Endometrial microvascular endothelial cells (primary cell): ENCODE data around the gene KCNK1. TPM values are rescaled to one million over a fixed set of nuclear protein-coding genes. Genes with fewer than 3 reads are reported as not detected.

Experiments
- in situ Hi-C: cut with HindIII; loops from 2 replicates; pipeline ENCODE4 v1.10.0; 2017; ENCODE audit warnings: low sequenced_read_pairs, low pct_unique_long_range_greater_than_20kb; ENCODE audit errors: inconsistent ontology term
- total RNA-seq: library from RNA; depleted of rRNA; stranded (reverse); fragments of >200 nt; gene quantifications from one replicate; pipeline ENCODE4 v1.2.3, GENCODE V29; 2015; ENCODE audit errors: inconsistent ontology term

The KCNK1 gene
- total RNA-seq = not detected

DNA sequence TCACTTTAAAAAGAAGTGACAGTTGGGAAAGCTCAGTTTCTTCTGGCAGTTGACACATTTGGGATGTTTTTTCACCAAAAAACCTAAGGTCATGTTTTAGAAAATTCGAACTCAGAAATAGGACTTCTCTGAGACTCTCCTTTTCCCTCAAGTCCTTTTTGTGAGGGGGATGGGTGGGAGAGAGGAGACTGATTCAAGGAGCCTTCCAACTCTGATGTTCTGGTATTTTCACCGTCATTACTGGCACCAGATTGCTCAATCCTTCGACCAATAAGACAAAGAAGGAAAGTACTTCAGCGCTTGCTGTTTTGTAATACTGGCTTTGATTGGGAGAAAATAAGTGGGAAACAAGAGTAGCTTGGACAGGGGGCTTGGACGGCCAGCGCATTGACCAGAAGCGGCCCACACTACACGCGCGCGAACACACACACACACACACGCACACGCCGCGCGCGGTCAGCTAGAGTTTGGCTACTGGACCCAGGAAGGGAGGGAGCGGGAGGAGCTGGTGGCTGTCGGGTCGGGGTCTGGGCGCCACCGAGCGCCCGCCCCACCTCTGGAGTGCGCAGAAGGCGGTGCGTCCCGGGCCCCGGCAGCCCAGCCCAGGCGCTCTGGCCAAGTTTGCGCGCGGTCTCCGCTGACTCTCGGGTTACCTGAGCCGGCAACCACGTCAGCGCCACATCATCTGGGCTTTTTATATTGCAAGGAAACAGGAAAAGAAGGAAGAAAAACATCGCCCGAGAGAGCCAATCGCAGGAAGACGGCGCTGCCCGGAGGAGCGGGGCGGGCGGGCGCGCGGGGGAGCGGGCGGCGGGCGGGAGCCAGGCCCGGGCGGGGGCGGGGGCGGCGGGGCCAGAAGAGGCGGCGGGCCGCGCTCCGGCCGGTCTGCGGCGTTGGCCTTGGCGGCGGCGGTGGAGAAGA lies at the start of gene KCNK1:
KCNK1 (plus strand) TSS at position 855 of the 921 bp plus-strand sequence; CDS start at position 921, 66 bp downstream.
- in situ Hi-C loops = no loop called here

DNA sequence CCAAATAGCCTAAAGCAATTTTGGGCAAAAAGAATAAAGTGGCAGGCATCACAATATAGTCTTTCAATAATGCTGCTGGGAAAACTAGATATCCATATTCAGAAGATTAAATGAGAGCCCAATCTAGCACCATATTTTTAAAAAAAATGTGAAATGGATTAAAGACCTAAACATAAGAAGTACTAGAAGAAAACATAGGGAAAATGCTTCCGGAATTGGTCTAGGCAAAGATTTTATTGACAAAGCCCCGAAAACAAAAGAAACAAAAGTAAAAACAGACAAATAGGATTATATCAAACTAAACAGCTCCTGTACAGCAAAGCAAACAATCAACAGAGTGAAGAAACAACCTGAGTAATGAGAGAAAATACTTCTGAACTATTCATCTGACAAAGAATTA lies 48.6 kb upstream of the KCNK1 start:
- in situ Hi-C loops = no loop called here

DNA sequence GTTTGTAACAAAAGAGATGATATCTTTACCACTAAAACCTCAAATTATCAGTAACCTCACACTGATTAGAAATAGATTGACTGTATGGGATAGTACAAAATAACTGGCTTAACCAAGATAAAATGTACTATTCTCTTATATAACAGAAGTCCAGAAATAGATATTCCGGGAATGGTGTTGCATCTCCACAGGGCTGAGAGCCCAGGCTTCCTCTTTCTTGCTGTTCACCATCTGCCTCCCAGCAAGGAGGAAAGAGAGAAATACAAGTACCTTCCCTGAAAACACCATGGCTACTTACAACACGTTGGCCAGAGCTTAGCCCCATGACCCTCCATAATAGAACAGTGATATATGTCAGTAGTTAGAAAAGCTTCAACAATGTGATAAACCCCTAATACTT lies 47.0 kb upstream of the KCNK1 start:
- in situ Hi-C loops = no loop called here

DNA sequence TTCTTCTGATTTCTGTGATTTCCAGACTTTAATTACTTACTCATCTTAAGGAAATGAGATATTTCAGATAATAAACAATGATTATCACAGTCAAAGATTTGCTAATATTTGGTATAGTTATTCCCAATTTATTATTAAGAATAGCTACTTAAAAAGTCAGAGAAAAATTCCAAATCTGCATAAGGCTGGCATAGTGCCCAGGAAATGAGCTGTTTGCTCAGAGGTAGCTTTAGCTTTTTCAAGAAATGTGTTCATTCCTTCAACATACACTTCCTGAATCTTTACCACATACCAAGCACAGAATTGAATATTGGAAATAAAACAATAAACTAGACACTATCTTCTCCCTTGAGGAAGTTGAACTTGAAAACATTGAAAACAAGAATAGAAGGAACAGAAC lies 44.3 kb upstream of the KCNK1 start:
- in situ Hi-C loops = no loop called here

DNA sequence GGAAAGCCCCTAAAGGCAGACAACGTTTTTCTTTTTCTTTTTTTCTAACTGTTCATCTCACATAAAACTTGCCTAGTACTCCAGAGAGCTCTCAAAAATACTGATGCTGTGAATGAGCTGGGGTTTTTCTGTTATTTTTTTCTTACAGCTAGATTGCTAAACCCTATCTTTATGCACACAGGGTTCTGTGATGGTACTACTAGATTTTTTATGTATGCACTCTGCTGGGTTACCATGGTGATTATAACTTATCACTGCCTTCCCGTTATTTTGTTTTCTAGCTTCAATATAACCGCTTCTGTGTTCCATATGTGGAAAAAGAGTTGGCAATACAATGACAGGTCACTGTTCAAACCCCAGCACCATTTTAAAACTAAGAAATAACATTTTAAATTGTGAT lies 43.7 kb upstream of the KCNK1 start:
- in situ Hi-C loops = no loop called here

DNA sequence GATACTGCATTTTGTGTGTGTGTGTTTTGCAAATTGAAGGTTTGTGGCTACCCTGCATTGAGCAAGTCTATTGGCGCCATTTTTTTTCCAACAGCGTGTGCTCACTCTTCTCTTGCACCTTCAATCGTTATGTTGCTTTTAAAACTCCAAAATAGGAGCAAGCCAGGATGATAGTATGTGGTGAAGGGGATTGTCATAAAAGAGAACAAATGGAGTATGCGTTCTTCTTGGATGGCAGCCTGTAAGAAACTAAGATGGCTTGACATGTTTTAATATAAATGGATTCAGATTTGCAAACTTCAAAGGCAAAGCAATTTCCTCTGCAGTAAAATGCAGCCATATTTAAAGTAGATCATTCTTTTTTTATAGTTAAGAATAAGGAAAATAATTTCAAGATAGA lies 43.2 kb upstream of the KCNK1 start:
- in situ Hi-C loops = no loop called here

DNA sequence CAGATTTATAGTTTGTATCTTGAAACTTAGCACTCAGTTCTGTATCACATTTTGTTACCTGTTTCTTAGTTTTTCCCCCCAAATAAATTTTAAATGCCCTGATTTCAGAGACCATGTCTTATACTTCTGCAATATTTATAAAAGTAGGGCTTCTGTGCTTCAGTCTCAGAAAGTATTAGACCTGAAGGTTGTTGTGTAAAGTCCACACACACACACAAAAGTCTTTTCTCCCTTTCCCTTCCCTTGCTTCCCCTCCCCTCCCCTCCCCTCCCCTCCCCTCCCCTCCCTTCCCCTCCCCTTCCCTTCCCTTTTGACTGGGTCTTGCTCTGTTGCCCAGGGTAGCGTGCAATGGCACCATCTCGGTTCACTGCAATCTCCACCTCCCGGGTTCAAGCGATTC lies 41.0 kb upstream of the KCNK1 start:
- in situ Hi-C loops = no loop called here

DNA sequence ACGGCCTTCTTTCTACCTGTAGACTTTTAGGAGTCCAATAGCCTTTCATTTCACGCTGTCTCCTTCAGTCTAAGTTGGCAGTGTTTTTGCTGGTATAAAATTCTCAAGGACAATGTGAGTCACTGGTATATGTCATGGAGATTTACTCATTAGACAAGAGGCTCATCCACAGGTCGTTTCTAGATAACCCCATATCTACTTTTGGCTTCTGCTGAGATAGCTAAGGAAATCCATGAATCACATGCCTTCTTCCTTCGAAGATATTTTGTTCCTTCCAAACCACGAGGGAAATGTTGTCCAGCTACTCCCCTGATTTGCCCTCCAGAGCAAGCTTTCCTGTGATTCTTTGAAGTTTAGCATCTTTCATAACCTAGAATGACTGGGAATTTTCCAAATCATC lies 38.5 kb upstream of the KCNK1 start:
- in situ Hi-C loops = no loop called here

DNA sequence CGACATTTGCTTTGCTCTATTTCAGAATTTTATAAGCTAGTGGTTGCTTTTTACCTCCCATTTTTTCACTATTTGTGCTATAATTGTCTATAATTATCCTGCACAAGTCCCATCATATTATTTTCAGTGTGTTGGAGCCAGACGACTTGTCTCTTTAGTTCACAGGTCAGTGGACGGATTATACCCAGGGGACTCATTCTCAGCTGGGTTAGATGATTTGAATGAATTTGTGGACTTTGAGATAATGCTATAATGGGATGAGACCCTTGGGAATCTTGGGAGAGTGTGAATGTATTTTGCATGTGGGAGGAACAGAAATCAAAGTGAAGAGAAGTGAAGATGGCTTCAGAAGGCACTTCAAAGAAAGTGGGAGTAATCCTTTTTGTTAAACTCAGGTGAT lies 31.5 kb upstream of the KCNK1 start:
- in situ Hi-C loops = no loop called here

DNA sequence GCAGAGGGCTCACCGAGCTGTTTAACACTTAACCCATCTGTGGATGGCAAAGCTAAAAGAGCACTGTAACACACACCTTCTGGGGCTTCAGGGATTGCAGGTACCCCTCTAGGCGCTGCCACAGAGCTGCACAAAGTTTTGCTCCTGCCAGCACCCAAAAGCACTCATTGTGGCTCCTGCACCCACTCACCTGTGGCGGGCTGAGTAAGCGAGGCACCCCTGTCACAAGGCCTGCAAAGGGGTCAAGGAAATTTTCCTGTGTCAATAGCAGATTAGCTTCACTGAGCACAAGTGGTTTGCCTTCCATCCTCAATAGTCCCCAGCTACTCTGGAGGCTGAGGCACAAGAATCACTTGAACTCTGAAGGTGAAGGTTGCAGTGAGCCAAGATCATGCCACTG lies 29.5 kb upstream of the KCNK1 start:
- in situ Hi-C loops = no loop called here

DNA sequence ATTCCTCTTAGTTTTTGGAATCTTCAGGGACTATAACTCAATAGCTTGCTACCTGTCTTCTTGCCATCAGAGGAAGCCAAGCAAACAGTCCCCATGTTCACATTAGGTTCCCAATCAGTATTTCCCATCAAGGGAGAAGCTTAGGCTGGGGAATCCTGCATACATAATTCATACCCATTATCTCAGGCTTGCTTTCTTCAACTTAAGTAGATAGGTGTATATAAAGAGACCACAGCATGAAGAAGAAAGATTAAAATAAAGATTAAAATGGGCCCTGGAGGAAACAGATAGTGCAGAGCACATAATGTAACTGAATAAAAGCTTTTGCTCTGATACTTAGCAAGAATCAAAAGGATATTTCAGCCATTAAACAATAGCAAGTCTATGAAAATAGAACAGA lies 29.0 kb upstream of the KCNK1 start:
- in situ Hi-C loops = no loop called here

DNA sequence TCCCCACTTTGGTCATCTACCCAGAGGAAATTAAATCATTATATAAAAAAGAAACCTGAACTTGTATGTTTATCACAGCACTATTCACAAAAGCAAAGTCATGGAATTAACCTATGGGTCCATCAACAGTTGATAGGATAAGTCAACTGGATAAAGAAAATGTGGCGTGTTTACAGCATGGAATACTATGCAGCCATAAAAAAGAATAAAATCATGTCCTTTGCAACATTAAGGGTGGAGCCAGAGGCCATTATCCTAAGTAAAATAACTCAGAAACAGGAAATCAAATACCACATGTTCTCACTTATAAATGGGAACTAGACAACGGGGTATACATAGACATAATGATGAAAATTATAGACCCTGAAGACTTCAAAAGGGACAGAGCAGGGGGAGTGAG lies 27.6 kb upstream of the KCNK1 start:
- in situ Hi-C loops = no loop called here

DNA sequence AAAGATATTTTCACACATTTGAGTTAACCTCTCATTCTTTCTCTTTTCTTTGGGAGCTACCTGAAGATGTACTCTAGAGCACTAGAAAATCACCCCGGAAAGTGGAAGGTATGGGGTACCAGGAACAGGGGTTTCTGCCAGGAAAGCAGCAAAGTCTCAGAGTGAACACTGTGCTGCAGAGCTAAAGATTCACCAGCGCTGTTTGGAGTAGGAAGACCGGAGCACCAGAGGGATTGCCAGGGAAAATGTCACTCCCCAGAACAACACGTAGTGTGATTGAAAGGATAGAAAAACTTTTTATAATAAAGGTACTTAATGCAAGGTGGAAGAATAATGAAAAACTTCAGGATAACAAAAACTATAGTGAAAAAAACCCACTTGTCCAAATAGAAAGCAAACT lies 26.7 kb upstream of the KCNK1 start:
- in situ Hi-C loops = no loop called here

DNA sequence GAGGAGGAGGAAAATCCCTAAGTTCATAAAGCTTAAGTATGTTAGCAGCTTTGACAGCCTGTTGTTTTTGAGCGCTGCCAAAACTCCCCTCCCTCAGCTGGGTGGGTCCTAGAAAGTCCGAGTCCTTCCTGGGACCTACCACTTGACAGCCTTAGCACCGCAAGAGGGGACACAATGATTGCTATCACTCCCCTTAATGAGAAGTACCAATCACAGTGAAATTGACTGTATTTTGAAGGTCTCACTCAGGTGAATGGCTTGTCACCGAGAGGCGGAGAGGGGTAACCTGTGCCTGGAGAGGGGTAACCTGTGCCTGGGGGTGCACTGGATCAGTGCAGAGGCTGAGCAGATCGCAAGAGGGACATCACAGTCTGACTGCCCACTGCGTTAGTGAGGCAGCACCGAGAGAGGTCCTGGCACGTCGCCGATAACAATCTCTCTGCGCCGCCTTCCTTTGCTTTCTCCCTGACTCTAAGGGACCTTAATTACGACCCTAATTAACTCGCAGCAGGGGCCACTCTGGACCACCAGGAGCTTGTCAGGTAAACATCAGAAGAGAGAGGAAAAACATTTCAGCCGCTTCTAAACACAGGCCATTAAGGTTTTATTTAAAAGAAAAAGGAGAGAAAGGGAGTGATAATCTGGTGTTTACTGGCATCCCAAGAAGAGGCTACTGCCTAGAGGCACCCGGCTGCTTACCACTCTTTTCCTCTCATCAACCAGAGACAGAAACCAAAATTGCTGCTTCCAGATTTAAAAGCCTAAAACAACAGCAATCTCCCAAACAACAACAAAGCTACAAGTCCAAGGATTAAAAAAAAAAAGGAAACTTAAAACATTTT lies 25.7 kb upstream of the KCNK1 start:
- in situ Hi-C loops = no loop called here

DNA sequence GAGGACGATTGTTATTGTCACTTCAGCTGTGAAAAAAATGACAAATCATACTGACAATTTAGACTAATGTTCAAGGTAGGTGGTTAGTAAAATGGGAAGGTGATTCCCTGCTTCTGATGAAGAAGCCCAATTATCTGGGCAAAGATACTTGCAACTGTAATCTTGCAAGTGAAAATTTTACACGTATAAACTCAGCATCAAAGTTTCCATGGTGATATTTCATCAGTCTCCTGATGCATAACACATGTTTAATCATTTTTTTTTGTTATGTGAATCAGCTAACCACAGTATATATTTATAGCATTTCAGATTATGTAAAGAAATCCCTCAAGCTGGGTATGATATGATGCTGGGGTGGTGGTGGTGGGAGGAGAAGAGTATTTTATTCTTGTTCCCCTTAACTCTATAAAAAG lies 16.4 kb upstream of the KCNK1 start:
- in situ Hi-C loops = no loop called here

DNA sequence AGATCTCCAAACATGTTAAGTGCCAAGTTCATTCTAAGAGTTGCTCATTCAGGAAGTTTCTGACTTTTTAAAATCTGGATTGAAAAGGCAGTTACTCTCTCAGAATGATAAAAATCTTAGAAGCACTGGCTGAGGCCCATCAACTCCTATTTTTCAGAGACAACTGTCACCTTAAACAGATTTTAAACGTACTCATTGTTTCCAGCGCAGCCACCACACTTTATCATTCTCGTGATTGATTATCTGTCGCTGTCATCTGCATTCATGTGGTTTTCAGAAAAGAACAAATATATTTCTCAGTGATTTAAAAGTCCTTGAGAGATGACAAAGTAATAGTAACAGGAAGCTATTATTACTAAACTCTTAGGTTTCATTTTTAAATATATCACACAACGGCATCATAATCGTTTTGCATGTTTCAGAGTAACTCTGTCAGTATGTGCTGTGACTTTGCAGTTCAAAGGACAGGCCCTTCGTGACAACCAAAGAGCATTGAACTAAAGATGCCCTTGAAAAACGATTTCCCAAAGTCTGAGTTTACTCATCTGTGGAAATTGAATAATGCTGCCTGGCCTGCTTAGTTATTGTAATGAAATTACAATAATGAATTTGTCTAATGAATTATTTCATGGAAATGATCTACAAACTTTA lies 14.9 kb upstream of the KCNK1 start:
- in situ Hi-C loops = no loop called here

DNA sequence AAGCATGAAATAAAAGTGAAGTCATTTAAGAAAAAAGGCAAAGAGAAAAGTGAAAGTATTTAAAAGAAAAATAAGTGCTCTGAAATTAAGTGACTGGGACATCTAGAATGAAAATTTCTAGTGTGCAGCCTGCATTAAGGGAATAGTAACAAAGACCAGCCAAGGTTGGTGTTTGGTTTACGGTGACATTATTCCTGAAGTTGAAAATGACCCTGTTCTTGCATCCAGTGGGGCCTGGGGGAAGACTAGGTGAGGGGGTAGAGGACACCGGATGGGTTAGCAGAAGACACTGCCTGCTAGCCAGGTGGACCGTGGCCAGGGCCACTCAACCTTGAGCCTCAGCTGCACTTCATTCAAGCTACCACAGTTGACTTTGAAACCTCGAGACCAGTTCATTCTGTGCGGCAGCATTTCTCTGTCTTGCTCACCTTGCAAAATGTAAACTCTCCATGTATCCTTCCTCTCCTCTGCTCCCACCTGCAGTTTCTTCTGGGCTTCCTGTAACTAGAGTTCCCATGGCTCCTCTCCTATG lies 14.3 kb upstream of the KCNK1 start:
- in situ Hi-C loops = no loop called here

DNA sequence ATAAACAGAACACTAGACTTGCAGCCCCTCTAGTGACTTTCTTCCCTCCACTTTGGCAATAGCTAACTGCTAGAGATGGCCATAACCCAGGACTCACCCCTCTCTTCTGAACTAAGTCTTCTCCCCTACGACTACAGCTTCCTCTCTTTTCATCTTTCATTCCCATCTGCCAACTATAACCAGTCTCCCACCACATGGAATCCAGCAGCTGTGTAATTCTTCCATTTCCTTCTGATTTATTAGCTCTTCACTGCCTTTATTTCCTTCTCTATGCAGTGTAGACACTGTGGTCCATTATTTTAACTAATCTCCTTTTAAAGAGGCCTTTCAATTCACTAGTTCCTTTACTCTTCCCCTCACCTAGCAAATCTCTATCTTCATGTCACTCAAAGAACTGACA lies 13.4 kb upstream of the KCNK1 start:
- in situ Hi-C loops = no loop called here

DNA sequence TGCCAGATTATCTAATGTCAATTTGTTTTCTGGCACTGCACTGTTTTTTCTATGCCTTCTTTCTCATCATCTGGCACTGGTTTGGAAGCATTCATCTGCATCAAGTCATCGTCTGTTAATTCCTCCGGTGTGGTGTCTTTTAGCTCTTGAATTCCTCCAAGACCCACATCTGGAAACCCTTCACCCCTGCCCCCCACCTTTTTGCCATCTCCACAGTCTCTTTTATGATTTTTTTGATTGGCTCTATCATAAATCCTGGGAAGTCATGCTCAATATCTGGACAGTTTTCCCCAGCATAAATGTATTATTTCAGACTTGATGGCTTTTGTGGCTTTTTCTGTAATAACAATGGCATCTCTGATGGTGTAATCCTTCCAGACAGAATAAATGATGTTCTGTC lies 10.4 kb upstream of the KCNK1 start:
- in situ Hi-C loops = no loop called here
